Body of pancreas (tissue), 4 donors: Measurements from ENCODE around the gene CFAP69. TPM values are rescaled to one million over a fixed set of nuclear protein-coding genes. Genes with fewer than 3 reads are reported as not detected.

Experiments
- ATAC-seq: fragments of 150-250 bp; one replicate; pipeline ENCODE4 v1.9.1; 2016
- DNase-seq, 4 donors: peaks; one replicate each; pipeline ENCODE4 v3.0.0-alpha.2; 2019
- H3K27ac ChIP-seq, 4 donors: fragments of 200-600 bp; sonication (generic); 1 replicate in 3 of 4; 2 replicates in 1 of 4; pipeline versions ENCODE4 v1.5.1 to v1.6.1; 2016 to 2019; ENCODE audit warnings: mild to moderate bottlenecking in 1 of 4, mixed read lengths in 1 of 4, moderate library complexity in 1 of 4
- H3K27me3 ChIP-seq, 2 donors: fragments of 200-600 bp; sonication (generic); one replicate each; pipeline ENCODE4 v1.6.0; 2016; ENCODE audit warnings: mild to moderate bottlenecking in 1 of 2
- H3K36me3 ChIP-seq, 2 donors: fragments of 200-600 bp; sonication (generic); replicated peaks in 1 of 2; 2 replicates each; pipeline ENCODE4 v1.5.1; 2016; ENCODE audit warnings: low read depth in 2 of 2; ENCODE audit not compliant: insufficient read depth in 1 of 2
- H3K4me1 ChIP-seq: fragments of 200-600 bp; sonication (generic); one replicate; pipeline ENCODE4 v1.6.0; 2016
- H3K4me3 ChIP-seq, 2 donors: fragments of 200-600 bp; sonication (generic); 1 replicate in 1 of 2; 2 replicates in 1 of 2; pipeline ENCODE4 v1.5.1; 2016 to 2019
- H3K9me3 ChIP-seq, 3 donors: fragments of 200-600 bp; sonication (generic); 1 replicate in 2 of 3; 2 replicates in 1 of 3; pipeline ENCODE4 v1.5.1; 2016
- CTCF ChIP-seq, 7 experiments: fragments of 450-650 bp in 4 of 7; fragments of 200-600 bp in 3 of 7; sonication (generic) in 3 of 7; IDR thresholded peaks; one replicate each; pipeline ENCODE4 v1.5.1; 2016 to 2019; ENCODE audit warnings: antibody characterized with exemption in 7 of 7
- POLR2A ChIP-seq, 3 donors: fragments of 450-650 bp; IDR thresholded peaks; one replicate each; pipeline ENCODE4 v1.6.1; 2016; ENCODE audit warnings: antibody characterized with exemption in 3 of 3, mild to moderate bottlenecking in 2 of 3
- WGBS, 2 donors: methylation state at CpG; one replicate each; pipeline ENCODE4 v1.1.5; 2017; 5-methylcytosine and 5-hydroxymethylcytosine counted together
- intact Hi-C: fragments of 100-400 bp; cut with DNase I; formaldehyde crosslinking; loops from one replicate; pipeline ENCODE4 v1.15.1; 2023
- total RNA-seq, 2 donors: library from RNA; depleted of rRNA; stranded (reverse); fragments of >200 nt; gene quantifications; one replicate each; pipeline ENCODE4 v1.1.0, GENCODE V29; 2016

The CFAP69 gene
- total RNA-seq, 2 donors from 2014 or later: 16.6 to 26.4 TPM

GRCh38 chr7:90230834-90231233 is 14.1 kb upstream of the CFAP69 start:
- H3K27ac ChIP-seq: no peak overlapping the region
- ATAC-seq (peak; percentile 33), DNase-seq (no peak)
- H3K36me3 ChIP-seq: no peaks in the 10 kb centered on the region
- intact Hi-C loops: no loop called here
- TF ChIP-seq POLR2A (IDR thresholded peaks at IDR 0.05): no peak
- TF ChIP-seq CTCF (IDR thresholded peaks at IDR 0.05): no peak
- H3K4me1 ChIP-seq: peaks cover 8% of the 10 kb centered on the region
- H3K27me3 ChIP-seq: no peaks in the 10 kb centered on the region
- no peak overlapping the region for H3K4me3 ChIP-seq
- H3K9me3 ChIP-seq: no peaks in the 10 kb centered on the region
- 74 to 81% methylated on average over 2 of the region's 2 CpGs for WGBS, 2 donors

GRCh38 chr7:90231304-90231703 is 13.7 kb upstream of the CFAP69 start:
- WGBS, 2 donors: 36 to 40% methylated on average over 3 of the region's 3 CpGs
- ATAC-seq: peak; percentile 85

GRCh38 chr7:90232430-90232829 is 12.5 kb upstream of the CFAP69 start:
- peaks cover 8% of the 10 kb centered on the region for H3K4me1 ChIP-seq
- no peak overlapping the region for H3K4me3 ChIP-seq
- TF ChIP-seq CTCF (IDR thresholded peaks at IDR 0.05): no peak
- TF ChIP-seq POLR2A (IDR thresholded peaks at IDR 0.05): no peak
- no peaks in the 10 kb centered on the region for H3K9me3 ChIP-seq
- H3K36me3 ChIP-seq: no peaks in the 10 kb centered on the region
- ATAC-seq (no peak), DNase-seq (no peak)
- no peak overlapping the region for H3K27ac ChIP-seq
- no peaks in the 10 kb centered on the region for H3K27me3 ChIP-seq
- intact Hi-C loops: no loop called here
- 65 to 75% methylated on average over 5 of the region's 5 CpGs for WGBS, 2 donors

More at GRCh38 chr7:90231304-90231703, 13.7 kb upstream of the CFAP69 start:
- peaks cover 8% of the 10 kb centered on the region for H3K4me1 ChIP-seq
- intact Hi-C loops: no loop called here
- no peak for DNase-seq
- H3K36me3 ChIP-seq: no peaks in the 10 kb centered on the region
- H3K27me3 ChIP-seq: no peaks in the 10 kb centered on the region
- no peak overlapping the region for H3K4me3 ChIP-seq
- H3K9me3 ChIP-seq: no peaks in the 10 kb centered on the region
- H3K27ac ChIP-seq: no peak overlapping the region
- no peak for TF ChIP-seq CTCF (IDR thresholded peaks at IDR 0.05)

- Histone ChIP-seq H3K27me3 (no peaks in the 10 kb centered on the region), H3K4me1 (peaks cover 8% of the 10 kb centered on the region), H3K36me3 (no peaks in the 10 kb centered on the region), H3K27ac (no peak overlapping the region), H3K9me3 (no peaks in the 10 kb centered on the region), H3K4me3 (no peak overlapping the region)
- WGBS, 2 donors: 95% methylated on average over 6 of the region's 6 CpGs
- intact Hi-C loops: no loop called here
- TF ChIP-seq POLR2A (IDR thresholded peaks at IDR 0.05) (no peak), CTCF (IDR thresholded peaks at IDR 0.05) (no peak)
- ATAC-seq (no peak), DNase-seq (no peak)
Observed at GRCh38 chr7:90233569-90233968, 11.4 kb upstream of the CFAP69 start.

GRCh38 chr7:90236721-90237289 is 8.2 kb upstream of the CFAP69 start:
- H3K36me3 ChIP-seq: no peaks in the 10 kb centered on the region
- WGBS, 2 donors: 90 to 100% methylated on average over 1 of the region's 1 CpG
- intact Hi-C loops: no loop called here
- no peak overlapping the region for H3K4me3 ChIP-seq
- TF ChIP-seq POLR2A (IDR thresholded peaks at IDR 0.05) (no peak), CTCF (IDR thresholded peaks at IDR 0.05) (no peak)
- H3K4me1 ChIP-seq: no peaks in the 10 kb centered on the region
- no peaks in the 10 kb centered on the region for H3K27me3 ChIP-seq
- no peaks in the 10 kb centered on the region for H3K9me3 ChIP-seq
- no peak overlapping the region for H3K27ac ChIP-seq
- ATAC-seq (no peak), DNase-seq (no peak)
